T-helper 22 cell (primary cell): ENCODE measurements around the gene CCDC102B.
"Not testable (repeated sequence)": the region's sequence is repeated elsewhere in the genome, so short reads cannot be mapped to it uniquely, and the experiment has no call there.

ENCODE experiments used
- DNase-seq: peaks from one replicate; pipeline ENCODE4 v3.0.0-alpha.2; 2020; ENCODE audit warnings: low read depth

CCDC102B gene

GRCh38 chr18:68797871-68798270 is at the start of gene CCDC102B:
Gene CCDC102B (plus strand): TSS chr18:68798080. CDS start chr18:68836764, 38,684 bp downstream.
- no peak for DNase-seq

- no peak for DNase-seq
These were observed 40.8 kb upstream of the CCDC102B start for GRCh38 chr18:68757126-68757525.

DNA sequence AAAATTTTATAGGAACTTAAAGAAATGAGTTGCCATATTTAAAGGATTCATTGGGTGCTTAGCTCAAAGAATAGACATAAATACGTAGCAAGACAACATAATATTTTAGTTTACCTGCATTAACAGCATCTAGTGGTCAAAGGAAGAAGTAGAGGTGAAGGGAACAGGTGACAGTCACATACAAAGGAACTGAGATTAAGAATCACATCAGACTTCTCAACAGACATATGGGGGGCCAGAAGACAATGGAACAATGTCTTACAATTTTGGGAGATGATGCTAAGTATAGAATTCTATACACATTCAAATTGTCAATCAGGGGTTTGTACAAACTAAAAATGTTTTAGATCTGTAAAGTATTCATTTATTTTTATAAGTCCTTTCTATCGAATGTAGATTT is 38.6 kb upstream of the CCDC102B start:
- no peak for DNase-seq

- no peak for DNase-seq
These were observed 34.8 kb upstream of the CCDC102B start for GRCh38 chr18:68763083-68763482.

DNA sequence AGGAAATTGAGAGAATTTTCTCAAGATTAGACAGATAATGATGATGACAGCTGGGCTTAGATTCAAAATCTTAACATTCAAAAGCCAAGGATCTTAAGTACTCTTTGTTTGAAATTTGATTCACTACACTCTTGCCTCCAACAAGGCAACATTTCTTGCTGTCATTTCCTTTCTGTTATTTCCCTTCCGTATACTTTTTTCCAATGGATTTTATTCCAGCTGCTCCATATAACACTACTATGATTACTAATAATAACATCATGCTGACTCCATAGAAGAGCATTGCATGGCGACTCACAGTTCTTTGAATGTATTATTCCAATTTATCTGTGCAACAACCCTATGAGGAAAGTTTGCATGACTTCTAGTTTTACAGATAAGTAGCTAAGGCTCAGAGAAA is 33.9 kb upstream of the CCDC102B start:
- DNase-seq, result no peak

DNA sequence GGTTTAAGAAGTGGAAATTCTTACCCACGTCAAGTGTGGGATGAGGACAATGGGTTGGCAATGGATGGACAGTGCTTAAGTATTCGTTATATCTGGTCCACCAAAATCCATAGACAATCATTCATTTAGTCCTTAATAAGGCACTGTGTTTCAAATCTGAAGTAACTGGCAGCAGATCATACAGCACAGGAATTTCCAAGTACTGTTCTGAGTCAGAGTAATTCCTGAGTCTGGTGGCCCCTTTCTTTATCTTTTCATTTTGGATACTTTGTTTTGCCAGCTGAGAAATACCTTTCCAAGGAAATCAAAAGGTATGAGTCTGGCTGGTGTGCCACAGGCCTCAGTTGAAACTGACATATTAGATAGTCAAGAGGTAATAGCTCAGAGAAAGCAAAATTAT is 31.4 kb upstream of the CCDC102B start:
- DNase-seq, result no peak

GRCh38 chr18:68769461-68769860 is 28.4 kb upstream of the CCDC102B start:
- DNase-seq, result no peak

DNA sequence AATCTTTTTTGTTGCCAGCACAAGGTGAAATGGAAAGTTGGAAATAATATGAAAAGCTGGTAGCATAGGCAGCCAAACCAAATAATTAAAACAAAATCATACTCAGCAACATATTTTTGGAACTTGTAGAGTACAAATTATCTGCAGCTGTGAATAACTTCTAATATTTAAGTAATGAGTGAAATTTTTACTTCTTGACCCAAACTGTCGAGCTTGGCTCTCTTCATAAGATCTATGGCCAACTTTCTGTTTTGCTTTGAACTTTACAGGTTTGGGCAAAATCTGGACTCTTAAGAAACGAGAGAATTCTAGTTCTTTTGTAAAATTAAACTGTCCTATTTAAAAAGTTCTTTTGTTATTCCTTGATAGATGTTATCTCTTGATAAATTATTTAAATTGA is 25.6 kb upstream of the CCDC102B start:
- no peak for DNase-seq

- no peak for DNase-seq
These were observed 19.5 kb upstream of the CCDC102B start for GRCh38 chr18:68778280-68778886.

DNA sequence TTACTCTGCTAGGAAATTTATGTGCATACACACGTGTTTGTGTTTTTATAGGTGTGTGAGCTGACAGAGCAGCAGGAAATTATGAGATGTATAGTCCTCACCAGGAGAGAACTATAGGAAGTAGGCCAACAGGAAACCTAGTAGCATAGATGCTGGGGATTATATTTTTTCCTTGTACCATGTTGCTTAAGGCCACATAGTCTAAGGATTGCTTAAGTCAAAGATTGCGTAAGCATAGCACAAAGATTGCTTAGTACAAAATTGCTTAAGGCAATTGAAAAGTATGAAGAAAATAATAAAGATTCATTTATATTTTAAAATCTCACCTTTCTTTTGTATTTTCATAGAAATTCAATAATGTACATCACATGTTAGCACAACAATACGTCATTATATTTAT is 18.7 kb upstream of the CCDC102B start:
- no peak for DNase-seq

GRCh38 chr18:68780802-68781635 is 16.9 kb upstream of the CCDC102B start:
- no peak for DNase-seq

DNA sequence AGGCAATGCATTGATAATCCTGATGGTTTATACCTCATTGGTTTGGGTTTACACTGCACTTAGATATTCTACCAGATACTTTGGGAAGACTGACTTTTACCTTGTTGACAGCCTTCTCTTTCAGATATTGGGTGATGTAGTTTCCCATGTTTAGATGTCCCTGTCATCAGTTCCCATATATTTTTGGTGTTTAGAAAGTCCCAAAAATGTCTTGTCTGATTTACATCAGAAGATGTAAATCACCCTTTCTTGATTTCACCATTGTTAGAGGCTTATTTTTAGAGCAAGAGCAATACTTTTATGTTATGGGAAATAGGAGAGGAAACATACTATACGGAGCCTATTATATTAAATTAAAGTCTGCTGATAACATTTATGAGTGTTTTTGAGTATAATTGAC is 14.4 kb upstream of the CCDC102B start:
- DNase-seq, result no peak

- no peak for DNase-seq
These were observed 13.8 kb upstream of the CCDC102B start for GRCh38 chr18:68784071-68784470.

GRCh38 chr18:68790290-68790689 is 7.6 kb upstream of the CCDC102B start:
- not testable (repeated sequence) for DNase-seq

DNA sequence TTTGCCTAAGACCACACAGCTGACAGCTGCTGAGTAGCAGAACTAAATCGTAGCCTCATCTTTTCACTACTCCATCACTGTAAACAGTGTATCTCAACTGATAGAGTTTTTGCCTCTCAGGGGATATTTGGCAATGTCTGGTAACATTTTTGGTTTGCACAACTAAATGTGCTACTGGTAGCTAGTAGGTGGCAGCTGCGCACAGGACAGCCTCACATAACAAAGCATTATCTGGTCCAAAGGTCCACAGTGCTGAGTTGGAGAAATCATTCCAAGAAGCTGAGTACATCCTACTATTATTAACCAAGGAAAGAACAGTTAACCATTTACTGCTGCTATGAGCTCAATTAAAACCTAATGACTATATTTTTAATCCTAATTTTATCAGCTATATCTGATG is 6.1 kb upstream of the CCDC102B start:
- DNase-seq, result no peak

- no peak for DNase-seq
These were observed 3.9 kb upstream of the CCDC102B start for GRCh38 chr18:68793951-68794350.

GRCh38 chr18:68796936-68797690 is 767 bp upstream of the CCDC102B start:
- DNase-seq, result no peak

- no peak for DNase-seq
These were observed 2.2 kb downstream of the CCDC102B start for GRCh38 chr18:68800075-68800474.

- no peak for DNase-seq
These were observed 5.5 kb downstream of the CCDC102B start for GRCh38 chr18:68803356-68803755.

DNA sequence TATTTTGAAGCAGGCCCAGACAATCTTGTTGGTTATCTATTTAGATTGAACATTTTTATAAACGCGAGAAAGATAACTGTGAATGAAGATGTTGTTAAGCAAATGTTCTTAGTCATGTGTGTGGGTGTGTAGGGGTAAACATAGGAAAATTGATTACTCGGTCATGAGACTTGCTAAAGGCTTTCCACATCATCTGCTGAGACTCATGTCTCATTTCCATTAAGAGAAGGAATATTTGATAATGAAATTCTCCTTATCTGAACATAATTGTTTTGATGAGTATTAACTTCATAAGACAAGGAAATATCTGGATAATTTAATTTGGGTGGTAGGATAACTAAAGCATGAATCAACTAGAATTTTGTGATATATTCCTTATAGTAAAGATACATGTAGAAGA is 19.7 kb downstream of the CCDC102B start:
- no peak for DNase-seq

DNA sequence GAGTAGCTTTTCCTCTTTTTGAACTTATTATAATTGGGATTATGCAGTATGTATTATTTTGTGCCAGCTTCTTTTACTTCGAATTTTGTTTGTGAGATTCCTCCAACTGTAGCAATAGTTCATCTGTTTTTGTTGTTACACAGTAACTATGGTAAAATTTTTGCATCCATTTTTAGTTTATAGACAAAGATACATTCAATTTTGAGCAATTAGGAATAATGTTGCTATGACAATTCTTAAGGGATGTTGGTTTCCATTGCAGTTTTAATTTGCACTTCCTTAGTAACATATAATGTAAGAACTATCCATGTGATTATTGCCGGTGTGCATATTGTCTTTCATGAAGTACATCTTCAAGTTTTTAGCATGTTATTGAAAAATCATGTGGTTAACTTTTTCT is 20.7 kb downstream of the CCDC102B start:
- no peak for DNase-seq

DNA sequence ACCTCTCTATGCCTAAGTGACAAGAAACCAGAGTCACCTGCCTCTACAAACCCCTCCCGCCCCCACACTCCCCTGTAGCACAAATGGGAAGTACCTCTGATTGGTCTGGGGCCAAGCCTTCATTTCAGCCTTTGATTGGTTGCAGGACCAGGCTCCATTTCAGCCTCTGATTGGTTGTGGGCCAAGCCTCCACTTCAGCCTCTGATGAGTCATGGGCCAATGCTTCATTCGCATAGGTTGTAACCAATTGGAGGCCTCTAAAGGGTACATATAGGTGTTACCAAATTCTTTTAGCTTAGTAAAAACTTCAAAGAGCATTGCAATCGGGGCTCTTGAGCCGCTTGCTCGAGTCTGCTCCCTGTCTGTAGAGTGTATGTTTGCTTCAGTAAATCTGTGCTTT is 25.0 kb downstream of the CCDC102B start:
- DNase-seq, result no peak

- DNase-seq, result no peak
These were observed 28.2 kb downstream of the CCDC102B start for GRCh38 chr18:68826121-68826520.
